ENCODE results near the gene FKTN. TPM values are rescaled to one million over a fixed set of nuclear protein-coding genes. Genes with fewer than 3 reads are reported as not detected.

The FKTN gene
- total and polyA plus RNA-seq, 9 of the 15 experiments (the other 6 are each of a cell fraction or from before 2014, with no cell fraction given): 5.4 to 16.3 (median 10.4) TPM

- no peak overlapping the region for H3K9ac ChIP-seq (ENCODE audit: insufficient read depth in 1 of 2, low read depth in 2 of 2, low read length in 2 of 2)
- no peaks in the 10 kb centered on the region for H3K27me3 ChIP-seq (ENCODE audit: control insufficient read depth in 2 of 2, insufficient read depth in 2 of 2, low read length in 2 of 2)
- no peak for DNase-seq (ENCODE audit: extremely low read depth in 1 of 4, low spot score in 3 of 4)
- no TSS peak for BruUV-seq (replicated peaks)
- WGBS (ENCODE audit: insufficient coverage, low coverage, missing lambda C conversion rate): 78% methylated on average over 2 of the region's 2 CpGs
- H3K79me2 ChIP-seq (ENCODE audit: control insufficient read depth, insufficient read depth, low read length): no peaks in the 10 kb centered on the region
- no peaks in the 10 kb centered on the region for H4K20me1 ChIP-seq (replicated peaks; ENCODE audit: control insufficient read depth, insufficient read depth, low read length)
- intact Hi-C loops (cut with micrococcal nuclease) (no loop called here), in situ Hi-C loops (cut with MboI) (no loop called here)
- ChIA-PET CTCF (ENCODE audit: low intra/inter-chr PET ratio) (interaction anchor here (0.6 to 0.9 kb wide), 2 partner anchors 12 to 194 kb away, joined by 3 to 4 read pairs; no protein-coding TSS in a partner anchor), POLR2A (interaction anchor here (0.8 to 1.9 kb wide), 4 partner anchors 12 to 49 kb away, joined by 3 to 13 read pairs (median 5); partner anchors contain the start of gene TMEM38B)
- no peaks in the 10 kb centered on the region for H3K9me1 ChIP-seq (ENCODE audit: control insufficient read depth, insufficient read depth, low read length)
- H3K36me3 ChIP-seq (ENCODE audit: control insufficient read depth, insufficient read depth, low read length): no peaks in the 10 kb centered on the region
- no peak overlapping the region; the same call in 2 of the 3 replicates for H3K27ac ChIP-seq (ENCODE audit: extremely low read depth, low read depth, low read length)
- H3K4me3 ChIP-seq: no peak overlapping the region
- peaks cover 0 to 23% of the 10 kb centered on the region in 2 experiments; a peak in 2 of 5 replicates for H3K4me1 ChIP-seq (replicated peaks in 1 of 2; ENCODE audit: control insufficient read depth in 2 of 2, insufficient read depth in 2 of 2, low read length in 2 of 2)
- no peak overlapping the region for H3K4me2 ChIP-seq (ENCODE audit: insufficient read depth, low read length)
- no peak overlapping the region for H2AFZ ChIP-seq (ENCODE audit: low read depth, low read length)
- H3K9me3 ChIP-seq (replicated peaks; ENCODE audit: control insufficient read depth, insufficient read depth, low read depth, low read length): no peaks in the 10 kb centered on the region
- 0 out of 3 replicates have a peak, but pooled peaks have one; percentile 15 for ATAC-seq
- FAIRE-seq: no peak
- no peak for TF ChIP-seq MTF1 (CRISPR knock-in tag; IDR thresholded peaks at IDR 0.05; ENCODE audit: borderline replicate concordance)
- no peak for TF ChIP-seq ELF2 (CRISPR knock-in tag; IDR thresholded peaks at IDR 0.05)
- TF ChIP-seq SPI1 (IDR thresholded peaks at IDR 0.05; ENCODE audit: borderline replicate concordance, low read depth, low read length): no peak
- TF ChIP-seq ZNF699 (CRISPR knock-in tag; IDR thresholded peaks at IDR 0.05; ENCODE audit: insufficient replicate concordance): no peak
- TF ChIP-seq ZNF146 (CRISPR knock-in tag; IDR thresholded peaks at IDR 0.05; ENCODE audit: unreplicated experiment): no peak
- TF ChIP-seq LEF1 (IDR thresholded peaks at IDR 0.05): no peak
- TF ChIP-seq NFIX (CRISPR knock-in tag; IDR thresholded peaks at IDR 0.05; ENCODE audit: low read depth): no peak
- no peak for TF ChIP-seq ZNF318 (IDR thresholded peaks at IDR 0.05; ENCODE audit: borderline replicate concordance in 1 of 2, low read depth in 1 of 2)
Observed at GRCh38 chr9:105681313-105681712, 123.4 kb downstream of the FKTN start.
